HG02870 (cell line): ENCODE data around the gene KCNK4.

Source experiments
- ATAC-seq: cut with Tn5 transposase; IDR thresholded peaks from one replicate; pipeline ENCODE4 v1.9.1; 2021; ENCODE audit warnings: mild to moderate bottlenecking, moderate library complexity; ENCODE audit not compliant: unreplicated experiment

Gene KCNK4

GRCh38 chr11:64268025-64268892, 22.8 kb upstream of the KCNK4 start:
- ATAC-seq: no peak

GRCh38 chr11:64268893-64269539, 22.1 kb upstream of the KCNK4 start:
- ATAC-seq: no peak

- peak; percentile 65 for ATAC-seq
Observed at GRCh38 chr11:64269540-64270220, 21.4 kb upstream of the KCNK4 start.

GRCh38 chr11:64275031-64275800, 15.9 kb upstream of the KCNK4 start:
- ATAC-seq: no peak

GRCh38 chr11:64275841-64276240, 15.3 kb upstream of the KCNK4 start:
- no peak for ATAC-seq

- no peak for ATAC-seq
Observed at GRCh38 chr11:64276653-64277431, 14.3 kb upstream of the KCNK4 start.

GRCh38 chr11:64278576-64279190, 12.4 kb upstream of the KCNK4 start:
- ATAC-seq: no peak

GRCh38 chr11:64281957-64282770, 8.9 kb upstream of the KCNK4 start:
- ATAC-seq: no peak

GRCh38 chr11:64283092-64283491, 8.0 kb upstream of the KCNK4 start:
- no peak for ATAC-seq

- peak; percentile 75 for ATAC-seq
Observed at GRCh38 chr11:64284048-64284961, 6.8 kb upstream of the KCNK4 start, which contains the start of gene BAD. BAD (minus strand) TSS chr11:64284665; CDS start chr11:64284368, 297 bp downstream.

GRCh38 chr11:64284962-64285884, 5.9 kb upstream of the KCNK4 start, which contains the start of gene GPR137:
GPR137 (plus strand) TSS chr11:64285848; CDS start chr11:64286525, 677 bp downstream.
- peak; percentile 45 for ATAC-seq

- ATAC-seq: no peak
Observed at GRCh38 chr11:64285885-64286800, 5.0 kb upstream of the KCNK4 start.

- ATAC-seq: no peak
Observed at GRCh38 chr11:64286801-64287159, 4.3 kb upstream of the KCNK4 start.

GRCh38 chr11:64287676-64288352, 3.3 kb upstream of the KCNK4 start:
- no peak for ATAC-seq

- ATAC-seq: no peak
Observed at GRCh38 chr11:64288353-64288750, 2.8 kb upstream of the KCNK4 start.
